H9 (cell line): ENCODE results near the gene SRP68. TPM values are rescaled to one million over a fixed set of nuclear protein-coding genes. Genes with fewer than 3 reads are reported as not detected.

ENCODE experiments used
- DNase-seq: peaks from one replicate; pipeline ENCODE4 v3.0.0-alpha.2; 2017
- H2AFZ ChIP-seq: one replicate; pipeline ENCODE4 v1.6.1; 2013; ENCODE audit warnings: mild to moderate bottlenecking, low read length, control low read depth, moderate library complexity
- H2AK5ac ChIP-seq: 2 replicates; pipeline ENCODE4 v1.6.1; 2013; ENCODE audit warnings: low read length, control low read depth, mixed read lengths; ENCODE audit not compliant: insufficient read length
- H2BK120ac ChIP-seq: one replicate; pipeline ENCODE4 v1.6.1; 2013; ENCODE audit warnings: low read depth, mild to moderate bottlenecking, low read length, control low read depth, inconsistent platforms; ENCODE audit not compliant: poor library complexity, severe bottlenecking
- H2BK12ac ChIP-seq: 2 replicates; pipeline ENCODE4 v1.6.1; 2013; ENCODE audit warnings: low read length, control low read depth, mixed read lengths, low read depth; ENCODE audit not compliant: insufficient read length
- H2BK15ac ChIP-seq: 2 replicates; pipeline ENCODE4 v1.6.1; 2013; ENCODE audit warnings: low read depth, low read length, control low read depth
- H2BK20ac ChIP-seq: one replicate; pipeline ENCODE4 v1.6.1; 2013; ENCODE audit warnings: low read depth, mild to moderate bottlenecking, low read length, control low read depth, inconsistent platforms; ENCODE audit not compliant: poor library complexity, severe bottlenecking
- H2BK5ac ChIP-seq: 2 replicates; pipeline ENCODE4 v1.6.1; 2013; ENCODE audit warnings: low read length, control low read depth, mixed read lengths; ENCODE audit not compliant: insufficient read length
- H3K14ac ChIP-seq: 2 replicates; pipeline ENCODE4 v1.6.1; 2013; ENCODE audit warnings: low read length, control low read depth; ENCODE audit not compliant: insufficient read depth
- H3K18ac ChIP-seq: 2 replicates; pipeline ENCODE4 v1.6.1; 2013; ENCODE audit warnings: low read depth, mild to moderate bottlenecking, mixed read lengths, low read length, control low read depth; ENCODE audit not compliant: insufficient read length
- H3K23ac ChIP-seq: 2 replicates; pipeline ENCODE4 v1.6.1; 2013; ENCODE audit warnings: low read length, control low read depth, mixed read lengths, low read depth; ENCODE audit not compliant: insufficient read length
- H3K23me2 ChIP-seq: 2 replicates; pipeline ENCODE4 v1.6.1; 2013; ENCODE audit warnings: low read depth, mild to moderate bottlenecking, mixed read lengths, low read length, control low read depth; ENCODE audit not compliant: insufficient read length, poor library complexity, severe bottlenecking
- H3K27ac ChIP-seq: 2 replicates; pipeline ENCODE4 v1.5.1; 2013; ENCODE audit warnings: low read length, control low read depth, mixed read lengths, low read depth; ENCODE audit not compliant: insufficient read length
- H3K27me3 ChIP-seq: 2 replicates; pipeline ENCODE4 v1.6.1; 2013; ENCODE audit warnings: low read length, control low read depth, inconsistent platforms; ENCODE audit not compliant: insufficient read depth
- H3K4ac ChIP-seq: 2 replicates; pipeline ENCODE4 v1.6.1; 2013; ENCODE audit warnings: low read depth, mild to moderate bottlenecking, control low read depth, inconsistent platforms, low read length, moderate library complexity
- H3K4me1 ChIP-seq: 2 replicates; pipeline ENCODE4 v1.6.1; 2013; ENCODE audit warnings: low read length, control low read depth, inconsistent platforms; ENCODE audit not compliant: insufficient read depth
- H3K4me2 ChIP-seq: 2 replicates; pipeline ENCODE4 v1.6.1; 2013; ENCODE audit warnings: low read length, control low read depth, mixed read lengths; ENCODE audit not compliant: insufficient read length, insufficient read depth
- H3K56ac ChIP-seq: 2 replicates; pipeline ENCODE4 v1.6.1; 2013; ENCODE audit warnings: low read depth, mild to moderate bottlenecking, mixed read lengths, low read length, control low read depth; ENCODE audit not compliant: insufficient read length
- H3K79me1 ChIP-seq: 2 replicates; pipeline ENCODE4 v1.6.1; 2013; ENCODE audit warnings: low read depth, mild to moderate bottlenecking, moderate library complexity, low read length, control low read depth, inconsistent platforms; ENCODE audit not compliant: insufficient read depth, poor library complexity, severe bottlenecking
- H3K79me2 ChIP-seq: 2 replicates; pipeline ENCODE4 v1.6.1; 2013; ENCODE audit warnings: low read length, control low read depth, inconsistent platforms; ENCODE audit not compliant: insufficient read depth
- H3K9ac ChIP-seq: 2 replicates; pipeline ENCODE4 v1.6.1; 2013; ENCODE audit warnings: low read length, control low read depth, mixed read lengths; ENCODE audit not compliant: insufficient read length; ENCODE audit errors: extremely low read depth
- H3K9me3 ChIP-seq: one replicate; pipeline ENCODE4 v1.6.1; 2013; ENCODE audit warnings: low read depth, low read length, inconsistent platforms; ENCODE audit not compliant: control insufficient read depth
- H3T11ph ChIP-seq: one replicate; pipeline ENCODE4 v1.6.1; 2013; ENCODE audit warnings: mild to moderate bottlenecking, low read length, control low read depth, inconsistent platforms
- H4K20me1 ChIP-seq: one replicate; pipeline ENCODE4 v1.6.1; 2013; ENCODE audit not compliant: control insufficient read depth, insufficient read length, insufficient read depth
- H4K5ac ChIP-seq: 2 replicates; pipeline ENCODE4 v1.6.1; 2013; ENCODE audit warnings: low read depth, mild to moderate bottlenecking, mixed read lengths, low read length, control low read depth; ENCODE audit not compliant: insufficient read length
- H4K8ac ChIP-seq: replicated peaks from 2 replicates; pipeline ENCODE4 v1.6.1; 2013; ENCODE audit warnings: low read length, control low read depth, mixed read lengths, low read depth; ENCODE audit not compliant: insufficient read length
- H4K91ac ChIP-seq: 2 replicates; pipeline ENCODE4 v1.6.1; 2013; ENCODE audit warnings: low read depth, mild to moderate bottlenecking, moderate library complexity, mixed read lengths, low read length, control low read depth; ENCODE audit not compliant: insufficient read length
- H3K27ac Mint-ChIP-seq, 3 experiments: 2 replicates in 2 of 3; 3 replicates in 1 of 3; pipeline ENCODE4 v1.8.0; 2020 to 2021; ENCODE audit warnings: mixed read lengths in 3 of 3, mild to moderate bottlenecking in 1 of 3, moderate library complexity in 1 of 3
- H3K27me3 Mint-ChIP-seq: 2 replicates; pipeline ENCODE4 v1.8.0; 2021; ENCODE audit warnings: low read depth, mild to moderate bottlenecking, moderate library complexity, mixed read lengths
- H3K36me3 Mint-ChIP-seq, 3 experiments: 2 replicates in 2 of 3; 3 replicates in 1 of 3; pipeline ENCODE4 v1.8.0; 2020 to 2021; ENCODE audit warnings: low read depth in 3 of 3, mixed read lengths in 3 of 3; ENCODE audit not compliant: insufficient read depth in 1 of 3
- H3K4me1 Mint-ChIP-seq, 2 experiments: 2 replicates each; pipeline ENCODE4 v1.8.0; 2020; ENCODE audit warnings: mixed read lengths in 2 of 2
- H3K4me3 Mint-ChIP-seq, 2 experiments: 2 replicates in 1 of 2; 3 replicates in 1 of 2; pipeline ENCODE4 v1.8.0; 2020 to 2021; ENCODE audit warnings: mild to moderate bottlenecking in 2 of 2, mixed read lengths in 2 of 2, moderate library complexity in 1 of 2
- H3K9me3 Mint-ChIP-seq, 2 experiments: 2 replicates in 1 of 2; 3 replicates in 1 of 2; pipeline ENCODE4 v1.8.0; 2020; ENCODE audit warnings: mild to moderate bottlenecking in 2 of 2, mixed read lengths in 2 of 2, moderate library complexity in 1 of 2
- WGBS: extraction: QIAGEN DNeasy Blood & Tissue Kit; methylation state at CpG from one replicate; pipeline ENCODE4 v1.1.7; 2013; ENCODE audit warnings: missing lambda C conversion rate, low lambda C conversion rate, mixed read lengths; ENCODE audit not compliant: insufficient read length; ENCODE audit errors: extremely low coverage; 5-methylcytosine and 5-hydroxymethylcytosine counted together
- total RNA-seq: library from RNA; stranded (reverse); gene quantifications from 2 replicates; pipeline ENCODE4 v1.2.1, GENCODE V29; 2021
- TF ChIP-seq, protein P1 (sequence below): fragments of 200-600 bp; sonication (generic); conservative IDR thresholded peaks from 3 replicates; pipeline ENCODE4 v1.8.0; 2021; ENCODE audit warnings: antibody characterized with exemption, mild to moderate bottlenecking

SRP68 gene
- total RNA-seq, 1 experiment from 2014 or later, result 86.1 TPM

DNA sequence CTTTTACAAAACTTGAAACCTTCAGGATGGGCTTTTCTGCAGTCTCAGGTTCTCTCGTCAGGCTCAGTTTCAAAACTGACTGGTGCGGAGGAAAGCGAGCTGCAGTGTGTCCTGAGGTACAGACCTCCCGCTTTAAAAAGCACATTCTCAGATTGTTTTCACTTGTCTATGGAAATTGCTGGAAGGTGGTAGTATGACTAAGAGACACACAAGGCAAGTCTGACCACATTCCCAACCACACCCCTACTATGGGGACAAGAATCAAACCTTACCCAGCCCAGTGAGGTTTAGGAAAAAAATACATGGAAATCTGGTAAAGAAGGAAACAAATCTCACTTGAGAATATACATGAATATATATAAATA is 18.2 kb downstream of the SRP68 start:
- no peak overlapping the region for H2BK20ac ChIP-seq
- H3K79me1 ChIP-seq, result no peaks in the 10 kb centered on the region
- no peak for DNase-seq
- TF ChIP-seq, protein P1, sequence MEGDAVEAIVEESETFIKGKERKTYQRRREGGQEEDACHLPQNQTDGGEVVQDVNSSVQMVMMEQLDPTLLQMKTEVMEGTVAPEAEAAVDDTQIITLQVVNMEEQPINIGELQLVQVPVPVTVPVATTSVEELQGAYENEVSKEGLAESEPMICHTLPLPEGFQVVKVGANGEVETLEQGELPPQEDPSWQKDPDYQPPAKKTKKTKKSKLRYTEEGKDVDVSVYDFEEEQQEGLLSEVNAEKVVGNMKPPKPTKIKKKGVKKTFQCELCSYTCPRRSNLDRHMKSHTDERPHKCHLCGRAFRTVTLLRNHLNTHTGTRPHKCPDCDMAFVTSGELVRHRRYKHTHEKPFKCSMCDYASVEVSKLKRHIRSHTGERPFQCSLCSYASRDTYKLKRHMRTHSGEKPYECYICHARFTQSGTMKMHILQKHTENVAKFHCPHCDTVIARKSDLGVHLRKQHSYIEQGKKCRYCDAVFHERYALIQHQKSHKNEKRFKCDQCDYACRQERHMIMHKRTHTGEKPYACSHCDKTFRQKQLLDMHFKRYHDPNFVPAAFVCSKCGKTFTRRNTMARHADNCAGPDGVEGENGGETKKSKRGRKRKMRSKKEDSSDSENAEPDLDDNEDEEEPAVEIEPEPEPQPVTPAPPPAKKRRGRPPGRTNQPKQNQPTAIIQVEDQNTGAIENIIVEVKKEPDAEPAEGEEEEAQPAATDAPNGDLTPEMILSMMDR, result no peak
- H3K4me2 ChIP-seq, result no peak overlapping the region
- no peak overlapping the region for H2BK15ac ChIP-seq
- Mint-ChIP-seq H3K27ac (peak overlapping the region in 2 of 3 experiments; percentile 62 to 72; a peak in 3 of 7 replicates), H3K4me1 (peaks cover 7 to 13% of the 10 kb centered on the region in 2 experiments), H3K4me3 (no peak overlapping the region), H3K27me3 (no peaks in the 10 kb centered on the region), H3K9me3 (no peaks in the 10 kb centered on the region), H3K36me3 (peaks cover 39 to 76% (median 71%) of the 10 kb centered on the region in 3 experiments)
- H3K27ac ChIP-seq, result no peak overlapping the region
- H3K27me3 ChIP-seq, result no peaks in the 10 kb centered on the region
- H2BK12ac ChIP-seq, result no peak overlapping the region
- H3T11ph ChIP-seq, result no peak overlapping the region
- H3K18ac ChIP-seq, result no peak overlapping the region
- H2AFZ ChIP-seq, result no peak overlapping the region
- no peaks in the 10 kb centered on the region for H3K4me1 ChIP-seq
- H3K56ac ChIP-seq, result no peak overlapping the region
- H2BK5ac ChIP-seq, result no peak overlapping the region
- H2AK5ac ChIP-seq, result no peak overlapping the region
- H2BK120ac ChIP-seq, result no peak overlapping the region
- H3K23ac ChIP-seq, result no peak overlapping the region
- H4K5ac ChIP-seq, result no peak overlapping the region
- no peaks in the 10 kb centered on the region for H3K23me2 ChIP-seq
- no peaks in the 10 kb centered on the region for H4K20me1 ChIP-seq
- H3K9ac ChIP-seq, result no peak overlapping the region
- H3K14ac ChIP-seq, result no peak overlapping the region
- no peak overlapping the region for H4K91ac ChIP-seq
- H3K9me3 ChIP-seq, result no peaks in the 10 kb centered on the region
- H4K8ac ChIP-seq, result no peak overlapping the region
- no peak overlapping the region for H3K4ac ChIP-seq
- WGBS, result no CpG with 5 or more reads among the region's 4 CpGs
- H3K79me2 ChIP-seq, result no peaks in the 10 kb centered on the region
